Activated T-cell treated with anti-CD3 and anti-CD28 coated beads, Interleukin-2, amount 50 U/mL, for 1 hour (primary cell): Measurements from ENCODE around the gene BPNT1.
"Not testable (repeated sequence)": the region's sequence is repeated elsewhere in the genome, so short reads cannot be mapped to it uniquely, and the experiment has no call there.

Experiments used
- DNase-seq: peaks from one replicate; pipeline ENCODE4 v3.0.0-alpha.2; 2020

The BPNT1 gene

GRCh38 chr1:220077887-220078286 lies 11.7 kb downstream of the BPNT1 start:
- DNase-seq: no peak

GRCh38 chr1:220076861-220077762 lies 12.5 kb downstream of the BPNT1 start:
- DNase-seq: no peak

- DNase-seq: no peak
These were observed 22.1 kb downstream of the BPNT1 start for GRCh38 chr1:220067269-220068204.

GRCh38 chr1:220062629-220063028 lies 27.0 kb downstream of the BPNT1 start:
- no peak for DNase-seq

- no peak for DNase-seq
These were observed 28.7 kb downstream of the BPNT1 start for GRCh38 chr1:220060876-220061275.

- no peak for DNase-seq
These were observed 33.2 kb downstream of the BPNT1 start for GRCh38 chr1:220056374-220056773.

- peak; percentile 91 for DNase-seq
These were observed 43.3 kb downstream of the BPNT1 start, which contains the start of gene EPRS1 for GRCh38 chr1:220046052-220046930. TSS of gene EPRS1 (minus strand) at chr1:220046505. CDS start at chr1:220046388, 117 bp downstream.

GRCh38 chr1:220045356-220046051 lies 44.1 kb downstream of the BPNT1 start:
- DNase-seq: no peak

GRCh38 chr1:220044678-220045355 lies 44.8 kb downstream of the BPNT1 start:
- DNase-seq: no peak

- no peak for DNase-seq
These were observed 45.9 kb downstream of the BPNT1 start for GRCh38 chr1:220043646-220044045.

GRCh38 chr1:220040028-220040596 lies 49.5 kb downstream of the BPNT1 start:
- DNase-seq: no peak

GRCh38 chr1:220038640-220039039 lies 50.9 kb downstream of the BPNT1 start:
- DNase-seq: no peak

- not testable (repeated sequence) for DNase-seq
These were observed 51.8 kb downstream of the BPNT1 start for GRCh38 chr1:220037810-220038209.

- DNase-seq: no peak
These were observed 56.7 kb downstream of the BPNT1 start for GRCh38 chr1:220032911-220033310.

GRCh38 chr1:220031287-220031686 lies 58.3 kb downstream of the BPNT1 start:
- no peak for DNase-seq

GRCh38 chr1:220028346-220028895 lies 61.2 kb downstream of the BPNT1 start:
- no peak for DNase-seq

- DNase-seq: no peak
These were observed 70.5 kb downstream of the BPNT1 start for GRCh38 chr1:220019071-220019470.

- no peak for DNase-seq
These were observed 76.1 kb downstream of the BPNT1 start for GRCh38 chr1:220013497-220013896.

GRCh38 chr1:220012259-220012658 lies 77.3 kb downstream of the BPNT1 start:
- DNase-seq: no peak

GRCh38 chr1:220011620-220012019 lies 78.0 kb downstream of the BPNT1 start:
- no peak for DNase-seq
